Left lung (tissue), 10 donors: ENCODE results near the gene JDP2. TPM values are rescaled to one million over a fixed set of nuclear protein-coding genes. Genes with fewer than 3 reads are reported as not detected.

Source experiments
- ATAC-seq: fragments of 200-7000 bp; cut with Tn5 transposase; one replicate; pipeline ENCODE4 v1.9.1; 2020; ENCODE audit warnings: moderate library complexity
- DNase-seq, 4 donors: peaks; one replicate each; pipeline ENCODE4 v3.0.0-alpha.2; 2013 to 2020
- H3K27ac ChIP-seq, 2 donors: fragments of 200-600 bp; sonication (generic) in 1 of 2; one replicate each; pipeline versions ENCODE4 v1.5.0 to v1.8.0; 2020 to 2021
- H3K27me3 ChIP-seq, 2 donors: fragments of 200-600 bp; sonication (generic) in 1 of 2; one replicate each; pipeline versions ENCODE4 v1.5.0 to v1.8.0; 2020 to 2021
- H3K36me3 ChIP-seq, 2 donors: fragments of 200-600 bp; sonication (generic) in 1 of 2; one replicate each; pipeline versions ENCODE4 v1.5.0 to v1.8.0; 2020 to 2021
- H3K4me1 ChIP-seq, 2 donors: fragments of 200-600 bp; one replicate each; pipeline ENCODE4 v1.8.0; 2021
- H3K4me3 ChIP-seq, 2 donors: fragments of 200-600 bp; sonication (generic) in 1 of 2; one replicate each; pipeline versions ENCODE4 v1.5.0 to v1.8.0; 2020 to 2021; ENCODE audit warnings: mild to moderate bottlenecking in 1 of 2
- H3K9me3 ChIP-seq, 2 donors: fragments of 200-600 bp; sonication (generic) in 1 of 2; one replicate each; pipeline versions ENCODE4 v1.5.0 to v1.8.0; 2020 to 2021
- intact Hi-C, 2 donors: fragments of 100-400 bp; cut with DNase I; formaldehyde crosslinking; loops; one replicate each; pipeline versions ENCODE4 v1.11.2 to v1.14.2; 2022
- polyA plus RNA-seq, 6 donors: library from polyadenylated mRNA; unstranded; fragments of 120-200 nt; gene quantifications; one replicate each; pipeline ENCODE4 v1.2.1, GENCODE V29; 2013; ENCODE audit not compliant: insufficient read length in 6 of 6
- total RNA-seq, 2 donors: library from RNA; stranded (reverse); fragmentation: NEBNext Ultra II Directional; extraction: Animal tissue kit (Norgen Biotek cat#: 25700); gene quantifications; one replicate each; pipeline ENCODE4 v1.2.1, GENCODE V29; 2021
- TF ChIP-seq, protein P1 (sequence below), 2 donors: fragments of 200-600 bp; sonication (generic) in 1 of 2; IDR thresholded peaks; one replicate each; pipeline versions ENCODE4 v1.5.0 to v1.8.0; 2021; ENCODE audit warnings: antibody characterized with exemption in 2 of 2
- donor health status: DM: no; HTN: yes; CAD: no.
- donor health status: DM: no; HTN: no; CAD: no.

The JDP2 gene
- total and polyA plus RNA-seq, 8 donors, result 20.3 to 57.6 (median 26.8) TPM

DNA sequence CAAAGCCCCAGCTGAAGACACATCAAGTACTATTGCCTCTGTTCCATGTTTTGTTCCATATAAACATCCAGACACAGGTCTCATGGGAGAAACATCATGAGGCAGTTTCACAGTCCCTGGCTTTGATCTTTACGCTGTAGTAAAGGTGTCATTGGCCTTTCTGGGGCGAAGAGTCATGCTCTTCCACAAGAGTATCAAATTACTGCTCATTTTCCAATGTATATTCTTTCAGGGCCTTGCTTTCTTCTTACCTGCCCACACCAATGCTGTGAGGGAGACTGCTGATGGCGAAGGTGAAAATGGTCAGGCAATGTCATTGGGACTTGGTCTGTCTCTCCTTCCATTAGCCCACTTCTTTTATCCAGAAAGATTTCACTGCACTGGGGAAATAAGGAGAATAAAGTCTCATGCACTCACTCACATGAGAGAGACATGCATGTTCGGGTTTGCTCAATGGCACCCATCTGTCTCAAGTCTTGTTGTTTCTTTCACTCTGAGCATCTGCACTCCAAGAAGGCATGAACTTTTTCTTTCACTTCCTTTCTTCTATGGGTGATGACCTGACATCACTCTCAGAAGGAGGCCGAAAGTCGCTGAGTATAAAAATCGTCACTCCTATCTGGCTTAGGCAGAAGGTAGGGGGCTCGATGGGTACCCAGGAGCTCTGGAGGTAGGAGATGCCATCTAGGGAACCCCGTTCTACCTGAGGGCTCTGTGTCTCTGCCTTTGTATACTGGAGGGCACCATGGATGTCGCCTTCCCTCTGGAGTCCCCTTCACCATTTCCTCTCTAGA, 1.3 kb upstream of the JDP2 start:
- H3K4me1 ChIP-seq, result peaks cover 27 to 42% of the 10 kb centered on the region in 2 donors
- peaks cover 0 to 2% of the 10 kb centered on the region in 2 donors for H3K36me3 ChIP-seq
- ATAC-seq (no peak), DNase-seq (no peak)
- H3K27me3 ChIP-seq, result no peaks in the 10 kb centered on the region
- peaks cover 0 to 2% of the 10 kb centered on the region in 2 donors for H3K9me3 ChIP-seq
- TF ChIP-seq, protein P1, sequence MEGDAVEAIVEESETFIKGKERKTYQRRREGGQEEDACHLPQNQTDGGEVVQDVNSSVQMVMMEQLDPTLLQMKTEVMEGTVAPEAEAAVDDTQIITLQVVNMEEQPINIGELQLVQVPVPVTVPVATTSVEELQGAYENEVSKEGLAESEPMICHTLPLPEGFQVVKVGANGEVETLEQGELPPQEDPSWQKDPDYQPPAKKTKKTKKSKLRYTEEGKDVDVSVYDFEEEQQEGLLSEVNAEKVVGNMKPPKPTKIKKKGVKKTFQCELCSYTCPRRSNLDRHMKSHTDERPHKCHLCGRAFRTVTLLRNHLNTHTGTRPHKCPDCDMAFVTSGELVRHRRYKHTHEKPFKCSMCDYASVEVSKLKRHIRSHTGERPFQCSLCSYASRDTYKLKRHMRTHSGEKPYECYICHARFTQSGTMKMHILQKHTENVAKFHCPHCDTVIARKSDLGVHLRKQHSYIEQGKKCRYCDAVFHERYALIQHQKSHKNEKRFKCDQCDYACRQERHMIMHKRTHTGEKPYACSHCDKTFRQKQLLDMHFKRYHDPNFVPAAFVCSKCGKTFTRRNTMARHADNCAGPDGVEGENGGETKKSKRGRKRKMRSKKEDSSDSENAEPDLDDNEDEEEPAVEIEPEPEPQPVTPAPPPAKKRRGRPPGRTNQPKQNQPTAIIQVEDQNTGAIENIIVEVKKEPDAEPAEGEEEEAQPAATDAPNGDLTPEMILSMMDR (IDR thresholded peaks at IDR 0.05), result no peak
- intact Hi-C loops, result no loop called here
- peak overlapping the region; percentile 84 to 92 for H3K27ac ChIP-seq
- H3K4me3 ChIP-seq, result peak overlapping the region; percentile 57 to 63

DNA sequence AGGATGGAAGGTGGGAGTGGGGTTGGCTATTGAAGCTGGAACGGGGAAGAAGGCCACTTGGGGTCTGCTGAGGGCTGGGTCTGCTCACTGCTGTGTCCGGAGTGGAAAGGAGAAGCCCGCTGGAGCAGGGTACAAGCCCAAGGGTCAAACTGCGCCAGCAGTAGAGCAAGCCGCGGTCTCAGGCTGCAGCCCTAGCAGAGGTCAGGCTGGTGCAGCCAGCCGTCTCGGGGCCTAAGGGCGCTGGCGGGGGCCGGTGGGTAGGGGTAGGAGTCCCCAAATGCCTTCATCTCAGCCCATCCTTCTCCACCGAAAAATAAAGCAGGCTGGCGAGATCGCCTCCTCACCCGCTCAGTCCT, 718 bp upstream of the JDP2 start:
- ATAC-seq, result peak; percentile 28
- Histone ChIP-seq H3K9me3 (peaks cover 0 to 2% of the 10 kb centered on the region in 2 donors), H3K4me3 (peak overlapping the region; percentile 57 to 63), H3K27me3 (no peaks in the 10 kb centered on the region), H3K27ac (peak overlapping the region; percentile 84 to 92), H3K36me3 (peaks cover 0 to 8% of the 10 kb centered on the region in 2 donors), H3K4me1 (peaks cover 28 to 48% of the 10 kb centered on the region in 2 donors)
- TF ChIP-seq, protein P1 (IDR thresholded peaks at IDR 0.05), result no peak
- intact Hi-C loops, result no loop called here
- DNase-seq, result peak in 2 of 4 donors; percentile 49 to 84

DNA sequence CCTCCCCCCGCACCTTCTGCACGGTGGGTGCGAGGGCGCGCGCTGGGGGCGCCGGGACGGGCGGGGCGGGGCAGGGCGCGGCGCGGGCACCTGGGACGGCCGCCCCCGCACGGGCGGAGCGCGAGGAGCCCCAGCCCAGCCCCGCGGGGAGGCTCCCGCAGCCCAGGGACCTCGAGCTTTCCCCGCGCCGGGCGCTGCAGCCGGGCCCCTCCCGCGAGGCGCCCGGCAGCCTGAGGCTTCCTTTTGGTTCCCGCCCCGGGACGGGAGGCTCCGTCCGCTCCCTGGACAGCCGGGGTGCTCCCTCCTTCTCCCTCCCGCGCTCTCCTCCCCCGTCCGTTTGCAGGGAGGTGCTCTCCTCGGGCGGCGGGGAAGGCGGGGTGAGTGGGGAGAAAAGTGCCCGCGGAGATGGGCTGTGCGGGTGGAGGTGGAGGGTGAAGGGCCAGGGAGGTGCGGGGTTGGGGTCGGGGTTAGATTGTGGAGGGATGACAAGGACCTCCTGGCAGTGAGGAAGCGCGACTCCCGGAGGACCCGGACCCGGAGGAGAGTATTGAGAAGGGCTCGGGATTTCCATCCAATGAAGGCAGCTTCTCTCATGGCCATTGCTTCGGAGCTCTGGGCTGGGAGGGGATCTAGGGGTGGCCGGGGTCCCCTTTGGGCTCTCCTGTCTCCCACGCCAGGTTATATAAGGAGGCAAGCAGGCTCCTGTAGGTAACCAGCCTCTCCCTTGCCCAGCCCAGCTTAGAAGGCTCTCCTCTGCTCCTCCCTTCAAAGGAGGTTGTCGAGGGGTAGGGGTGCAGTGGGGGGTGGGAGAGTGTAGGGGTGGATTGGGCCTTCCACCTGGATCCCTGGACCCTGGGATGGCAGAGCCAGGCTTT, 645 bp downstream of the JDP2 start:
- H3K9me3 ChIP-seq, result peaks cover 0 to 2% of the 10 kb centered on the region in 2 donors
- intact Hi-C loops, result no loop called here
- H3K4me3 ChIP-seq, result peak overlapping the region; percentile 60 to 67
- H3K36me3 ChIP-seq, result peaks cover 0 to 22% of the 10 kb centered on the region in 2 donors
- peaks cover 30 to 61% of the 10 kb centered on the region in 2 donors for H3K4me1 ChIP-seq
- no peaks in the 10 kb centered on the region for H3K27me3 ChIP-seq
- ATAC-seq (peak; percentile 15), DNase-seq (peak in 2 of 4 donors; percentile 59 to 91)
- peak overlapping the region; percentile 61 to 83 for H3K27ac ChIP-seq
- TF ChIP-seq, protein P1 (IDR thresholded peaks at IDR 0.05), result no peak

DNA sequence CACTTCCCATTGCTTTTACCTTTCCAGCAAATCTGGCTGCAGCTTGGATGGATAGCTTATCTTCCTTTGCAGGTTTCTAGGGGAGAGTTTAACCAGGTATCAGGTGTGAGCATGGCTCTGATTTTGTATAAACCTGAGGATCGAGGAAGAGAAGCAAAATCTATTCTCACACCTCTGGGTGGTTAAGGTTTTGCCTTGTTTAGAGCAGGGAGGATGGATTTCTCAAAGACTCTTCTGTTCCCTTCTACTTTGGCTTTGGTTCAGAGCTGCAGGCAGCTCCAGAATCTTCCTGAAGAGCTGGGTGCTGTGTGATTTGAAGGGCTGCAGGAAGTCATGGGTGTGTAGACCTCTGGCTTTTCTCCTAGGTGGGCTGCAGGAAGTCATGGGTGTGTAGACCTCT, 1.7 kb downstream of the JDP2 start:
- H3K9me3 ChIP-seq, result peaks cover 0 to 2% of the 10 kb centered on the region in 2 donors
- TF ChIP-seq, protein P1 (IDR thresholded peaks at IDR 0.05), result no peak
- intact Hi-C loops, result no loop called here
- H3K27me3 ChIP-seq, result no peaks in the 10 kb centered on the region
- H3K4me1 ChIP-seq, result peaks cover 30 to 71% of the 10 kb centered on the region in 2 donors
- no peak for DNase-seq
- peak overlapping the region; percentile 61 to 83 for H3K27ac ChIP-seq
- ATAC-seq, result no peak
- peaks cover 0 to 33% of the 10 kb centered on the region in 2 donors for H3K36me3 ChIP-seq
- H3K4me3 ChIP-seq, result peak overlapping the region; percentile 60 to 67

DNA sequence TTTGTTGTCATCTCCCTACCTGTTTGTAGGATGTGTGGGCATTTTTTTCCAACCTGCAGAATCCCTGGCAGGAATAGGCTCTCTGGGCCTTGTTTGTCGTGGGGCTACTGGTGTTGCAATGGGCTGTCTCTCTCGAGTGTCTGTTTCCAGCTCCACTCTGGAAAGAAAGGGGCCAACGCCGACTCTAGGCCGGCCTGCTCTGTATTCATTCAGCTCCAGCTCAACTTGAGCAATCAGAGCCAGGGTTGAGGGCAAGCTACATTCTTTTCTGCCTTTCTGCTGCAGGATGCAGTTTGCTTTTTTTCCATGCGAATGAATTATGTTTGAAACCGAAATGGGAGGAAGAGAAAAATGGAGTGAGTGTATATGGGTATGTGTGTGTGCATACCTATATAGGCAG, 2.3 kb downstream of the JDP2 start:
- Histone ChIP-seq H3K4me3 (peak overlapping the region in 1 of 2 donors; percentile 67), H3K27ac (peak overlapping the region in 1 of 2 donors; percentile 83), H3K9me3 (no peaks in the 10 kb centered on the region), H3K4me1 (peaks cover 30 to 76% of the 10 kb centered on the region in 2 donors), H3K27me3 (no peaks in the 10 kb centered on the region), H3K36me3 (peaks cover 0 to 38% of the 10 kb centered on the region in 2 donors)
- TF ChIP-seq, protein P1 (IDR thresholded peaks at IDR 0.05), result no peak
- DNase-seq, result peak in 2 of 4 donors; percentile 49 to 73
- intact Hi-C loops, result no loop called here
- peak; percentile 17 for ATAC-seq
